T follicular helper cell (primary cell): ENCODE measurements around the gene KCNT1.

Experiments used
- DNase-seq: peaks from one replicate; pipeline ENCODE4 v3.0.0-alpha.2; 2020; ENCODE audit warnings: low read depth

Gene KCNT1

GRCh38 chr9:135726138-135726853 is 24.3 kb downstream of the KCNT1 start:
- DNase-seq, result no peak

- no peak for DNase-seq
Observed at GRCh38 chr9:135727257-135727875, 25.4 kb downstream of the KCNT1 start.

- DNase-seq, result no peak
Observed at GRCh38 chr9:135728436-135729110, 26.6 kb downstream of the KCNT1 start.

GRCh38 chr9:135729480-135729879 is 27.5 kb downstream of the KCNT1 start:
- no peak for DNase-seq

- no peak for DNase-seq
Observed at GRCh38 chr9:135731454-135731853, 29.5 kb downstream of the KCNT1 start.

- no peak for DNase-seq
Observed at GRCh38 chr9:135732569-135733257, 30.7 kb downstream of the KCNT1 start.

- DNase-seq, result no peak
Observed at GRCh38 chr9:135734616-135735144, 32.7 kb downstream of the KCNT1 start.

GRCh38 chr9:135736272-135736978 is 34.4 kb downstream of the KCNT1 start:
- DNase-seq, result no peak

GRCh38 chr9:135736979-135737839 is 35.2 kb downstream of the KCNT1 start:
- no peak for DNase-seq

GRCh38 chr9:135737840-135738521 is 36.0 kb downstream of the KCNT1 start:
- no peak for DNase-seq

- no peak for DNase-seq
Observed at GRCh38 chr9:135739271-135740220, 37.6 kb downstream of the KCNT1 start.

- no peak for DNase-seq
Observed at GRCh38 chr9:135741276-135742219, 39.6 kb downstream of the KCNT1 start.

- DNase-seq, result no peak
Observed at GRCh38 chr9:135743021-135743420, 41.0 kb downstream of the KCNT1 start.

GRCh38 chr9:135743546-135744332 is 41.8 kb downstream of the KCNT1 start:
- DNase-seq, result no peak

GRCh38 chr9:135744333-135745070 is 42.5 kb downstream of the KCNT1 start:
- DNase-seq, result no peak

- DNase-seq, result no peak
Observed at GRCh38 chr9:135745189-135745588, 43.2 kb downstream of the KCNT1 start.
